Heart left ventricle (tissue), 16 donors: Measurements from ENCODE around the gene SERPING1. TPM values are rescaled to one million over a fixed set of nuclear protein-coding genes. Genes with fewer than 3 reads are reported as not detected.

ENCODE experiments used
- ATAC-seq, 4 donors: fragments of 200-7000 bp; cut with Tn5 transposase; one replicate each; pipeline ENCODE4 v1.9.1; 2020 to 2022; ENCODE audit warnings: moderate library complexity in 4 of 4, mild to moderate bottlenecking in 3 of 4, moderate number of reproducible peaks in 1 of 4
- DNase-seq, 5 donors: peaks; one replicate each; pipeline ENCODE4 v3.0.0-alpha.2; 2020
- H3K27ac ChIP-seq, 12 donors: fragments of 200-600 bp; sonication (generic) in 4 of 12; one replicate each; pipeline versions ENCODE4 v1.5.0 to v1.8.0; 2016 to 2022; ENCODE audit warnings: mild to moderate bottlenecking in 2 of 12
- H3K27me3 ChIP-seq, 9 donors: fragments of 200-600 bp; sonication (generic) in 2 of 9; one replicate each; pipeline versions ENCODE4 v1.5.1 to v1.8.0; 2016 to 2022; ENCODE audit warnings: mild to moderate bottlenecking in 3 of 9
- H3K36me3 ChIP-seq, 9 donors: fragments of 200-600 bp; sonication (generic) in 2 of 9; one replicate each; pipeline versions ENCODE4 v1.5.0 to v1.8.0; 2018 to 2022; ENCODE audit warnings: mild to moderate bottlenecking in 2 of 9
- H3K4me1 ChIP-seq, 12 donors: fragments of 200-600 bp; sonication (generic) in 4 of 12; one replicate each; pipeline versions ENCODE4 v1.5.0 to v1.8.0; 2016 to 2022; ENCODE audit warnings: mild to moderate bottlenecking in 3 of 12
- H3K4me3 ChIP-seq, 12 donors: fragments of 200-600 bp; sonication (generic) in 4 of 12; one replicate each; pipeline versions ENCODE4 v1.5.0 to v1.8.0; 2017 to 2022; ENCODE audit warnings: mild to moderate bottlenecking in 9 of 12, moderate library complexity in 4 of 12
- H3K9me3 ChIP-seq, 12 donors: fragments of 200-600 bp; sonication (generic) in 4 of 12; one replicate each; pipeline versions ENCODE4 v1.5.0 to v1.8.0; 2016 to 2022; ENCODE audit warnings: mild to moderate bottlenecking in 1 of 12
- POLR2A ChIP-seq, 2 donors: fragments of 450-650 bp; IDR thresholded peaks; one replicate each; pipeline ENCODE4 v1.6.1; 2017; ENCODE audit warnings: antibody characterized with exemption in 2 of 2, mild to moderate bottlenecking in 2 of 2, moderate library complexity in 2 of 2
- WGBS, 4 donors: extraction: QIAGEN DNeasy Blood & Tissue Kit in 2 of 4; methylation state at CpG; one replicate each; pipeline versions ENCODE4 v1.1.5 to v1.1.7; 2013 to 2018; 5-methylcytosine and 5-hydroxymethylcytosine counted together
- intact Hi-C, 10 donors: fragments of 100-400 bp; cut with DNase I; formaldehyde crosslinking; loops; one replicate each; pipeline versions ENCODE4 v1.11.1 to v1.14.2; 2022
- polyA plus RNA-seq, 2 donors: library from polyadenylated mRNA; stranded (reverse); fragments of 200-250 nt; gene quantifications; one replicate each; pipeline ENCODE4 v1.2.3, GENCODE V29; 2013
- total RNA-seq, 9 donors: library from RNA; depleted of rRNA in 2 of 9; stranded (reverse); fragments of >200 nt in 2 of 9; fragmentation: NEBNext Ultra II Directional in 3 of 9; extraction: Animal tissue kit (Norgen Biotek cat#: 25700) in 3 of 9; gene quantifications; one replicate each; pipeline versions ENCODE4 v1.1.0 to v1.2.4, GENCODE V29; 2016 to 2023
- TF ChIP-seq, protein P1 (sequence below), 12 donors: fragments of 200-600 bp; sonication (generic) in 4 of 12; IDR thresholded peaks; one replicate each; pipeline versions ENCODE4 v1.5.0 to v1.8.0; 2018 to 2022; ENCODE audit warnings: antibody characterized with exemption in 12 of 12, mild to moderate bottlenecking in 5 of 12
- donor health status: ischemic (EF 13 %, LVEDD 7.1; RV severe dilation, severe dysfunction).
- donor health status: healthy with polysubstance abuse.
- donor health status: DM: no; HTN: yes; CAD: no.
- donor health status: DM: no; HTN: no; CAD: no.
- donor health status: ischemic (EF 25% LVEDD 6.9; RV normal size, moderate dysfunction).
- donor health status: ischemic (EF 25% LVEDD 5.7; RV mildly dilated, moderate dysfunction).
- donor health status: healthy.
- donor health status: DM: yes; HTN: yes; CAD: no.
- donor health status: ischemic (EF 35%, LVEDD 5.7; RV mildly dilated, moderate dysfunction).
- donor health status: nonischemic (EF 11% LVEDD 7.7; RV severe dilation, severe dysfunction).
- donor health status: DM: yes; HTN: yes; CAD: no.
- donor health status: PGD.
- donor health status: ischemic (EF 29% LVEDD 5.4; RV normal size, mild dysfunction).
- donor health status: nonischemic (EF 23%, LVEDD 6.1; RV moderate dilation, normal function).

Gene SERPING1
- total and polyA plus RNA-seq, 11 donors = 55.5 to 344 (median 87.0) TPM

DNA sequence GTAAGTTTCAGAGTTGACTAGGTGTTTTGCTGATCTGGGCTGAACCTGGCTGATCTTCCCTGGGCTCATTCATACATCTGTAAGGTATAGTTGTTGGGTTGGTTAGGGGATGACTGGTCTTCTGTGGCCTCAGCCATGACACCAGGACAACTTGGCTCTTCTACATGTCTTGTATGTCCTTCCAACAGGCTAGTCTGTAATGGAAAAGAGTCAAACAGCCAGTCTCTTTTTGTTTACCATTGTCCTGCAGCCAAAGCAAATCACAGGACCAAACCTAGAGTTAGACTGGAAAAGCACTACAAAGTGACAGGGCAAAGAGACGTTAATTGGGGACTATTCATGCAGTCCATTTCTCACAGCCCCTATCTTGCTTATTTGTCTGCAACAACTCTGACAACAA, 17.8 kb downstream of the SERPING1 start:
- no peaks in the 10 kb centered on the region for H3K27me3 ChIP-seq
- ATAC-seq = no peak
- no peaks in the 10 kb centered on the region for H3K4me1 ChIP-seq
- intact Hi-C loops = no loop called here
- H3K27ac ChIP-seq = no peak overlapping the region
- peaks cover 0 to 12% (median 6%) of the 10 kb centered on the region in 12 donors for H3K9me3 ChIP-seq
- TF ChIP-seq, protein P1, sequence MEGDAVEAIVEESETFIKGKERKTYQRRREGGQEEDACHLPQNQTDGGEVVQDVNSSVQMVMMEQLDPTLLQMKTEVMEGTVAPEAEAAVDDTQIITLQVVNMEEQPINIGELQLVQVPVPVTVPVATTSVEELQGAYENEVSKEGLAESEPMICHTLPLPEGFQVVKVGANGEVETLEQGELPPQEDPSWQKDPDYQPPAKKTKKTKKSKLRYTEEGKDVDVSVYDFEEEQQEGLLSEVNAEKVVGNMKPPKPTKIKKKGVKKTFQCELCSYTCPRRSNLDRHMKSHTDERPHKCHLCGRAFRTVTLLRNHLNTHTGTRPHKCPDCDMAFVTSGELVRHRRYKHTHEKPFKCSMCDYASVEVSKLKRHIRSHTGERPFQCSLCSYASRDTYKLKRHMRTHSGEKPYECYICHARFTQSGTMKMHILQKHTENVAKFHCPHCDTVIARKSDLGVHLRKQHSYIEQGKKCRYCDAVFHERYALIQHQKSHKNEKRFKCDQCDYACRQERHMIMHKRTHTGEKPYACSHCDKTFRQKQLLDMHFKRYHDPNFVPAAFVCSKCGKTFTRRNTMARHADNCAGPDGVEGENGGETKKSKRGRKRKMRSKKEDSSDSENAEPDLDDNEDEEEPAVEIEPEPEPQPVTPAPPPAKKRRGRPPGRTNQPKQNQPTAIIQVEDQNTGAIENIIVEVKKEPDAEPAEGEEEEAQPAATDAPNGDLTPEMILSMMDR (IDR thresholded peaks at IDR 0.05) = no peak
- no peak for TF ChIP-seq POLR2A (IDR thresholded peaks at IDR 0.05)
- WGBS, 4 donors = 56 to 78% (median 71%) methylated on average over 1 of the region's 1 CpG
- DNase-seq = no peak
- H3K4me3 ChIP-seq = no peak overlapping the region
- peaks cover 0 to 66% (median 51%) of the 10 kb centered on the region in 9 donors for H3K36me3 ChIP-seq

DNA sequence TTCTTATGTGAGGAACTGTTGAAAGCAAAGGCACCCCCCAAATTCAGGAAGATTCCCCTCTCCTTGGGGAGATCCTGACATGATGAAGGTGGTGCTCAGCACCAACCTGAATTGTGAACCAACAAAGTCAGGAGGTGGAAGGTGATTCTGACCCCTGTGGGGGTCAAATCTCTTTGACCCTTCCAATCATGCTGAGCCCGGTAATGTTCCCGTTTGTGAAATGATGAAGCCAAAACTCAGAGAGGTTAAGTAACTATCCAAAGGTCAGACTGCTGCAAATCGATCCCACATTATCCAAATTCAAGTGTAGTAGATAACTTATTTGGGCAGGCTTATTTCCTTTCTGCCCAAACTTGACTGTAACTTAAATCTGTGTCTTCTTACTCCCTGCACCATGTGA, 19.1 kb downstream of the SERPING1 start:
- Histone ChIP-seq H3K36me3 (peaks cover 0 to 53% (median 38%) of the 10 kb centered on the region in 9 donors), H3K27me3 (no peaks in the 10 kb centered on the region), H3K27ac (no peak overlapping the region), H3K9me3 (peaks cover 0 to 12% (median 6%) of the 10 kb centered on the region in 12 donors), H3K4me3 (no peak overlapping the region), H3K4me1 (no peaks in the 10 kb centered on the region)
- 72 to 79% (median 73%) methylated on average over 3 of the region's 3 CpGs for WGBS, 4 donors
- intact Hi-C loops = no loop called here
- no peak for DNase-seq
- no peak for ATAC-seq
- no peak for TF ChIP-seq POLR2A (IDR thresholded peaks at IDR 0.05)
- TF ChIP-seq, protein P1 (IDR thresholded peaks at IDR 0.05) = no peak

DNA sequence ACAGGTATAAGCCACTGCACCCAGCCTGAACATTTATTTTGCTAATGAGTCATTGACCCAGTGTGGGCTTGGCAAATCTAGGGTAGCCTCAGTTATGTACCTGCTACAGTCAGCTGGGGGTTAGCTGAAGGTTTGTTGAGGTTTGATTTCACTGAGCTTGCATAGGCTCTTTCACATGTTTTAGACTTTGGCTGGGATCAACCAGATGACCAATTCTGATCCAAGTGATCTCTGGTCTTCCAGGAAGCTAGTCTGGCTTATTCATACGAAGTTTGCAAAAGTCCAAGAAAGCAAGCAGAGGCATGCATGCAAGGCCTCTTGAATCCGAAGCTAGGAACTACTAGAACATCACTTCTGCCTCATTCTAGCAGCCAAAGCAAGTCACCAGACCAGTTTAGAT, 21.0 kb downstream of the SERPING1 start:
- H3K4me3 ChIP-seq = no peak overlapping the region
- 67 to 88% (median 84%) methylated on average over 2 of the region's 2 CpGs for WGBS, 4 donors

DNA sequence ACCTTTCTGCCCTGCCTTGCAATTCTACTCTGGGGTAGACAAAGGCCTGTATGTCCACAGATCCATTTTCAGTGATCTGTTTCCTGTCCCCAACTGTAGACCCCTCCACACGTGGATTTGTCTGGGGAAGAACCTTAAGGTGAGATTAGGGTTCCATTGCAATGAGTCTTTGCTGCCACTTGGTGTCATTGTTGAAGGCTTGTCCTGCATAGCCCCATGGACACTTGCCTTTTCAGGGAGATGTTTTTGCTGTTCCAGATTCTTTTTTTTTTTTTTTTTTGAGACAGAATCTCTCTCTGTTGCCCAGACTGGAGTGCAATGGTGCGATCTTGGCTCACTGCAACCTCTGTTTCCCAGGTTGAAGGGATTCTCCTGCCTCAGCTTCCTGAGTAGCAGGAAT, 21.8 kb downstream of the SERPING1 start:
- DNase-seq = no peak
- H3K4me1 ChIP-seq = no peaks in the 10 kb centered on the region
- H3K27ac ChIP-seq = no peak overlapping the region
- peaks cover 0 to 26% (median 11%) of the 10 kb centered on the region in 9 donors for H3K36me3 ChIP-seq
- H3K27me3 ChIP-seq = no peaks in the 10 kb centered on the region
- intact Hi-C loops = no loop called here
- WGBS, 4 donors = 90 to 98% (median 93%) methylated on average over 2 of the region's 2 CpGs
- no peak overlapping the region for H3K4me3 ChIP-seq
- H3K9me3 ChIP-seq = peaks cover 0 to 12% (median 6%) of the 10 kb centered on the region in 12 donors
- ATAC-seq = no peak
- no peak for TF ChIP-seq POLR2A (IDR thresholded peaks at IDR 0.05)
- TF ChIP-seq, protein P1 (IDR thresholded peaks at IDR 0.05) = no peak

More for the DNA sequence above, 21.0 kb downstream of the SERPING1 start:
- Histone ChIP-seq H3K27ac (no peak overlapping the region), H3K27me3 (no peaks in the 10 kb centered on the region), H3K9me3 (peaks cover 0 to 12% (median 6%) of the 10 kb centered on the region in 12 donors), H3K4me1 (no peaks in the 10 kb centered on the region), H3K36me3 (peaks cover 0 to 35% (median 20%) of the 10 kb centered on the region in 9 donors)
- intact Hi-C loops = no loop called here
- DNase-seq = no peak
- ATAC-seq = no peak
- no peak for TF ChIP-seq POLR2A (IDR thresholded peaks at IDR 0.05)

DNA sequence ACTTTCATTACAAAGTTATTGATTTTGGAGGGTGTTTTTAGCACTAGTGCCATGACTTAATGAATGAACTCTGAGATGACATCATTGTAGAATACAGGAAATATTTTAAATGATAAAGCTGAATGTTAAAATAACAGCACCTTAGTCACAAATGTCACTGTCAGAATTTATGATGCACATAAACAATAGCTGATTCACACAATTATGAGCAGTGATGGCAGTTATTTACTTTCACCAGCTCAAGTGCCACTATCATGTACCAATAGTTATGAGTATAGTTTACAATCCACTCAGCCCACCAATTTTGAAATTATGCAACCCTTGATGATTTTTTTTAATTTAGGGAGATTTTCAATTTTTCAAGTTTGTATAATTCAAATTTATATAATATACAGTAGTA, 23.0 kb downstream of the SERPING1 start:
- Histone ChIP-seq H3K4me1 (no peaks in the 10 kb centered on the region), H3K27me3 (no peaks in the 10 kb centered on the region), H3K4me3 (no peak overlapping the region), H3K9me3 (peaks cover 0 to 12% (median 6%) of the 10 kb centered on the region in 12 donors), H3K36me3 (peaks cover 0 to 15% (median 0%) of the 10 kb centered on the region in 9 donors), H3K27ac (no peak overlapping the region)
- no peak for DNase-seq
- no peak for ATAC-seq
- intact Hi-C loops = no loop called here
- TF ChIP-seq, protein P1 (IDR thresholded peaks at IDR 0.05) = no peak
- no peak for TF ChIP-seq POLR2A (IDR thresholded peaks at IDR 0.05)
